ENCODE data around the gene MUC12.

The MUC12 gene

DNA sequence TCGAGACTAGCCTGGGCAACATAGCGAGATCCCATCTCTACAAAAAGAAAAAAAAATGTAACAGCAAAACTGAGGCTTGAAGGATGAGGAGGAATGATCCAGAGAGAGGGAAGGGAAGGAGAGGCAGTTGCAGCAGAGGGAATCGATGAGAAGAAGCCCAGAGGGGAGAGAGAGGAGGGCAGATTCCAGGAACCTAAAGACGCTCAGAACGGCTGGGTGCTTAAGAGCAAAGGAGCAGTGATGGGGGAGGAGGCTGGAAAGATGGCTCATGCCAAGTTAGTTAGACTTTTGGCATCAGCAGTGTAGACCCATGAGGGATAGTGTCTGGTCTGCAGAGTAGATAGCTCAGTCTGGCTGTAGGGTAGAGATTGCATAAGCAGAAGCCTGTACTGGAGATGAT lies 40.3 kb downstream of the MUC12 start:
- Histone ChIP-seq H2AFZ (ENCODE audit: low read depth, low read length) (no peak overlapping the region), H3K27ac (ENCODE audit: low read length) (no peak overlapping the region), H3K36me3 (ENCODE audit: insufficient read depth, low read length) (no peaks in the 10 kb centered on the region), H3K4me1 (ENCODE audit: insufficient read depth, low read length) (no peaks in the 10 kb centered on the region), H3K27me3 (ENCODE audit: insufficient read depth, low read length, poor library complexity) (no peaks in the 10 kb centered on the region), H3K79me2 (ENCODE audit: insufficient read depth, low read length) (no peaks in the 10 kb centered on the region), H3K4me2 (ENCODE audit: insufficient read depth, low read length) (no peak overlapping the region), H3K9ac (ENCODE audit: low read depth, low read length) (no peak overlapping the region), H4K20me1 (ENCODE audit: insufficient read depth, low read length) (no peaks in the 10 kb centered on the region), H3K4me3 (ENCODE audit: low read depth in 1 of 2, low read length in 2 of 2) (no peak overlapping the region), H3K9me3 (ENCODE audit: insufficient read depth, low read length, severe bottlenecking) (no peaks in the 10 kb centered on the region)
- no peak for ATAC-seq (ENCODE audit: insufficient read depth, low read depth)
- DNase-seq, result no peak
- TF ChIP-seq, protein P1, sequence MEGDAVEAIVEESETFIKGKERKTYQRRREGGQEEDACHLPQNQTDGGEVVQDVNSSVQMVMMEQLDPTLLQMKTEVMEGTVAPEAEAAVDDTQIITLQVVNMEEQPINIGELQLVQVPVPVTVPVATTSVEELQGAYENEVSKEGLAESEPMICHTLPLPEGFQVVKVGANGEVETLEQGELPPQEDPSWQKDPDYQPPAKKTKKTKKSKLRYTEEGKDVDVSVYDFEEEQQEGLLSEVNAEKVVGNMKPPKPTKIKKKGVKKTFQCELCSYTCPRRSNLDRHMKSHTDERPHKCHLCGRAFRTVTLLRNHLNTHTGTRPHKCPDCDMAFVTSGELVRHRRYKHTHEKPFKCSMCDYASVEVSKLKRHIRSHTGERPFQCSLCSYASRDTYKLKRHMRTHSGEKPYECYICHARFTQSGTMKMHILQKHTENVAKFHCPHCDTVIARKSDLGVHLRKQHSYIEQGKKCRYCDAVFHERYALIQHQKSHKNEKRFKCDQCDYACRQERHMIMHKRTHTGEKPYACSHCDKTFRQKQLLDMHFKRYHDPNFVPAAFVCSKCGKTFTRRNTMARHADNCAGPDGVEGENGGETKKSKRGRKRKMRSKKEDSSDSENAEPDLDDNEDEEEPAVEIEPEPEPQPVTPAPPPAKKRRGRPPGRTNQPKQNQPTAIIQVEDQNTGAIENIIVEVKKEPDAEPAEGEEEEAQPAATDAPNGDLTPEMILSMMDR (IDR thresholded peaks at IDR 0.05; ENCODE audit: borderline replicate concordance, extremely low read depth, low read length, poor library complexity, severe bottlenecking), result no peak
- TF ChIP-seq EZH2 (IDR thresholded peaks at IDR 0.05; ENCODE audit: borderline replicate concordance, low read depth, low read length, severe bottlenecking), result no peak

DNA sequence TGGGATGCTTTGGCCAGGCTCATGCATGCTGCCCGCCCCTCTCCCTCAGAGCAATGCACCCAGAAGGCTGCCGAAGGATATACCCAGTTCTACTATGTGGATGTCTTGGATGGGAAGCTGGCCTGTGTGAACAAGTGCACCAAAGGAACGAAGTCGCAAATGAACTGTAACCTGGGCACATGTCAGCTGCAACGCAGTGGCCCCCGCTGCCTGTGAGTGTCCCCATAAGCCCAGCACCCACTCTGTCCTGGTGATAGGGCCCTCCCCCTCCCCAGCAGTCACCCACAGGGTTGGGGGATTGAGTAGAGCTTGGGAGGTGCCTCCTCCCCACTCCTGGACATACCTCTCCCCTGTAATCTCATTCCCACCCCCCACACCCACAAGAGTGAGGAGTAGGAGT lies 43.6 kb downstream of the MUC12 start:
- Histone ChIP-seq H3K27me3 (ENCODE audit: insufficient read depth, low read length, poor library complexity) (no peaks in the 10 kb centered on the region), H3K36me3 (ENCODE audit: insufficient read depth, low read length) (no peaks in the 10 kb centered on the region), H3K27ac (ENCODE audit: low read length) (no peak overlapping the region), H3K79me2 (ENCODE audit: insufficient read depth, low read length) (no peaks in the 10 kb centered on the region), H3K9ac (ENCODE audit: low read depth, low read length) (no peak overlapping the region), H4K20me1 (ENCODE audit: insufficient read depth, low read length) (no peaks in the 10 kb centered on the region; the same call in none of the 2 replicates), H3K4me1 (ENCODE audit: insufficient read depth, low read length) (peaks cover 6% of the 10 kb centered on the region), H3K4me2 (ENCODE audit: insufficient read depth, low read length) (no peak overlapping the region), H2AFZ (ENCODE audit: low read depth, low read length) (no peak overlapping the region), H3K9me3 (ENCODE audit: insufficient read depth, low read length, severe bottlenecking) (no peaks in the 10 kb centered on the region), H3K4me3 (ENCODE audit: low read depth in 1 of 2, low read length in 2 of 2) (no peak overlapping the region)
- ATAC-seq (ENCODE audit: insufficient read depth, low read depth) (no peak), DNase-seq (no peak)
- no peak for TF ChIP-seq EZH2 (IDR thresholded peaks at IDR 0.05; ENCODE audit: borderline replicate concordance, low read depth, low read length, severe bottlenecking)
- TF ChIP-seq, protein P1 (IDR thresholded peaks at IDR 0.05; ENCODE audit: borderline replicate concordance, extremely low read depth, low read length, poor library complexity, severe bottlenecking), result no peak

DNA sequence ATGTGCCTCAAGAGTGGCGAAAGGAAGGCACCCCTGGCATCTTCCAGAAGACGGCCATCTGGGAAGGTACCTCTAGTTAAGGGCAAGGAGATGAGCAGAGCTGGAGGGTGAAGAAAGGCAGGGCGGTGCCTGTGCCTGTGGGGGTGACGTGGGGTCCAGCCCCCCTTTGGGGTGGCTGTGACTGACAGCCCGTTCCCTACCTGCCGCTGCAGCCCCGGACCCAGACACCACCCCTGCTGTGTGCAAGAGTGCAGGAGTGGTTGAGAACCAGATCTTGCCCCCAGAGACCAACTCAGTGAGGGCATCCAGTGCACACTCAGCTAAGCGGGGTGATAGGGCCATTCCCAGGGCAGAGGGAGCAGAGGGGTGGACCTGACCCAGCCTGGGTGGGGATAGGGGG lies 46.3 kb downstream of the MUC12 start:
- Histone ChIP-seq H2AFZ (ENCODE audit: low read depth, low read length) (no peak overlapping the region), H4K20me1 (ENCODE audit: insufficient read depth, low read length) (no peaks in the 10 kb centered on the region; the same call in none of the 2 replicates), H3K4me3 (ENCODE audit: low read depth in 1 of 2, low read length in 2 of 2) (no peak overlapping the region), H3K27me3 (ENCODE audit: insufficient read depth, low read length, poor library complexity) (no peaks in the 10 kb centered on the region), H3K79me2 (ENCODE audit: insufficient read depth, low read length) (no peaks in the 10 kb centered on the region), H3K27ac (ENCODE audit: low read length) (no peak overlapping the region), H3K36me3 (ENCODE audit: insufficient read depth, low read length) (no peaks in the 10 kb centered on the region), H3K4me2 (ENCODE audit: insufficient read depth, low read length) (no peak overlapping the region), H3K4me1 (ENCODE audit: insufficient read depth, low read length) (peaks cover 6% of the 10 kb centered on the region), H3K9ac (ENCODE audit: low read depth, low read length) (no peak overlapping the region), H3K9me3 (ENCODE audit: insufficient read depth, low read length, severe bottlenecking) (no peaks in the 10 kb centered on the region)
- TF ChIP-seq, protein P1 (IDR thresholded peaks at IDR 0.05; ENCODE audit: borderline replicate concordance, extremely low read depth, low read length, poor library complexity, severe bottlenecking), result no peak
- TF ChIP-seq EZH2 (IDR thresholded peaks at IDR 0.05; ENCODE audit: borderline replicate concordance, low read depth, low read length, severe bottlenecking), result no peak
- ATAC-seq (ENCODE audit: insufficient read depth, low read depth) (no peak), DNase-seq (no peak)
